Measurements from ENCODE around the gene LCNL1.

Gene LCNL1

DNA sequence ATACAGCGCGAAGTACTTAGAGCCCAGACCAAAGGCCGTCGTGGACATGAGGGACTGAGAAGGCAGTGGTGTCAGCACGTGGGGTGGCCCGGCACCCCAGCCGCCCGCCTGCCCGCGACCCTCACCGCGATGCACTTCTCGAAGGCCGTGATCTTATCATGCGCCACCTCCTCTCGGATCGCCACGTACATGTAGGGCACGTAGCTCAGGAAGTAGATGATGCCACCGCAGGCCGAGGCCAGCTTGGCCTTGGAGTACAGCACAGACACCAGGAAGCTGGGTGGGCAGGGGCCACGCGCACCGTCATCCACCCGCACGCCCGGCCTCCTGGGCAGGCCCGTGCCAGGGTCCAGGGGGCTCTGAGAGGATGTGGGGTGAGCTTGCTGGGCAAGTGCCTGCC lies 34.3 kb downstream of the LCNL1 start:
- Histone ChIP-seq H3K9ac (no peak overlapping the region), H3K9me3 (replicated peaks in 1 of 11) (no peaks in the 10 kb centered on the region), H3K4me2 (no peak overlapping the region), H4K20me1 (peaks cover 0 to 71% (median 7%) of the 10 kb centered on the region in 11 experiments; a peak in 10 of 22 replicates), H3K4me1 (peaks cover 0 to 14% (median 6%) of the 10 kb centered on the region in 10 experiments; a peak in 8 of 20 replicates), H3K27me3 (no peaks in the 10 kb centered on the region), H3K36me3 (peaks cover 42 to 89% (median 69%) of the 10 kb centered on the region in 11 experiments), H3K4me3 (no peak overlapping the region), H3K27ac (no peak overlapping the region)
- no peak for TF ChIP-seq Cebpa-rat (IDR thresholded peaks at IDR 0.05)

DNA sequence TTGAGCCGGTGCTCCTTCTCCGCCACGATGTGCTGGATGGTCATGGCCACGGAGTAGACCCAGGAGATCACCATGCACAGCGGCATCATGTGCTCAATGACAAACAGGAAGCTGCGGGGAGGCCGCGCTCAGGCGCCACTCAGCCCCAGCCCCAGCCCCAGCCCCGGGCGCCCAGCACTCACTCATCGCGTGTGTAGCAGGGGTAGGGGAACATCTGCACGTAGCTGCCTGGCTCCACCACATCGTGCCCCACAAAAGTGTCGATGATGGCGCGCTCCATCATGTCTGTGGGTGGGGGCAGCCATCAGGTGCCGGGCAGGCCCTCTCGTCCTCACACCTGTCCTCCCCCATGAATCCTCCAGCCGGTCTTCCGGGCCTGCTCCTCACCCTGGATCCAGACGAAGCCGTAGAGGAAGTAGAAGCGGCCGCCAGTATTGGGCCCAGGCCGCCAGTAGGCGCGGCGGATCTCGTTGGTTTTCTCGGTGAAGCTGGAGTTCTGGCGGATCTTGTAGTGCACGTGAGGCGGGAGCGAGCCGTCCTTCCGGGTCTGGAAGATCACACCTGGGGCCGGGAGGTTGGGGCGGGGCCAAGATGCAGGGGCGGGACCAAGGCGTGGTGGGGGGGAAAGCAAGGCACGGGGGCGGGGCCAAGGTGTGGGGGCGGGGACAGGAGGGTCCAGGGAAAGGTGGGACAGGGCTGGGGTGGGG lies 35.2 kb downstream of the LCNL1 start:
- H3K36me3 ChIP-seq = peaks cover 37 to 86% (median 64%) of the 10 kb centered on the region in 11 experiments
- peaks cover 0 to 18% (median 8%) of the 10 kb centered on the region in 10 experiments; a peak in 10 of 20 replicates for H3K4me1 ChIP-seq
- no peaks in the 10 kb centered on the region for H3K9me3 ChIP-seq (replicated peaks in 1 of 11)
- no peak for TF ChIP-seq Cebpa-rat (IDR thresholded peaks at IDR 0.05)
- peaks cover 0 to 73% (median 10%) of the 10 kb centered on the region in 11 experiments; a peak in 10 of 22 replicates for H4K20me1 ChIP-seq
- no peak overlapping the region for H3K9ac ChIP-seq
- no peak overlapping the region for H3K4me3 ChIP-seq
- no peaks in the 10 kb centered on the region for H3K27me3 ChIP-seq
- H3K4me2 ChIP-seq = no peak overlapping the region
- no peak overlapping the region for H3K27ac ChIP-seq

DNA sequence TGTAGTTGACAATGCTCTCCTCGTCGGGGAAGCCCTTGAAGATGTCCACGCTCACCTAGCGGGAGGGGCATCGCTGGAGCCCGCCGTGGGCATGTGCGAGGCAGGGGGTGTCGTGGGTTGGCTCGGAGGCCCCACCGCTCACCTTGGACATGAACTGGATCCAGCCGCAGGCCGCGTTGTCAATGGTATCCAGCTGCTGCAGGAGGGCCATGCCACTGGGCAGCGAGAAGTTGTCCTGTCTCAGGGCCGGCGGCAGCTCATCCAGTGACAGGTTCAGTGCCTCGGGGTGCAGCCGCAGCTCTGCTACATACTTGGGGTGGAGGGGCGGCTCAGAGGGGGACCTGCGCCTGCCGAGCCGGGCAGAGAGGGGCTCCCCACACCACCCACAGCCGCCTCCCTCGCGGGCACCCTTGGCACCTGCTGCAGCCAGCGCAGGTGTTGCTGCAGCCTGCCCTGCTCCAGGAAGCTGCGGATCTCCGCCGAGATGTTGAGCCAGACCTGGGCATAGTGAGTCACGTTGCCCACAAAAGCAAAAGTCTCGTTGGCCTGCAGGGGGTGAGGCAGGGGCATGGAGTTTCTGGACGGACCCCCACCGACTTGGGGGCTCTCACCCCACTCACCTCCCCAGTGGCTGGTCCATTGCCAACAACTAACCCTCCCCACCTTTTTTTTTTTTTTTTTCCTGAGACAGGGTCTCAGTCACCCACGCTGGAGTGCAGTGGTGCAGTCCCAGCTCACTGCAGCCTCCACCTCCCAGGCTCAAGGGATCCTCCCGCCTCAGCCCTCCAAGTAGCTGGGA lies 36.2 kb downstream of the LCNL1 start:
- Histone ChIP-seq H4K20me1 (peaks cover 0 to 78% (median 17%) of the 10 kb centered on the region in 11 experiments; a peak in 13 of 22 replicates), H3K4me1 (peaks cover 0 to 29% (median 12%) of the 10 kb centered on the region in 10 experiments; a peak in 13 of 20 replicates), H3K4me3 (no peak overlapping the region), H3K27ac (no peak overlapping the region), H3K9me3 (replicated peaks in 1 of 11) (no peaks in the 10 kb centered on the region), H3K4me2 (peak overlapping the region in 2 of 11 experiments; percentile 18 to 35; a peak in 2 of 22 replicates), H3K36me3 (peaks cover 37 to 85% (median 60%) of the 10 kb centered on the region in 11 experiments), H3K9ac (no peak overlapping the region), H3K27me3 (no peaks in the 10 kb centered on the region)
- TF ChIP-seq Cebpa-rat (IDR thresholded peaks at IDR 0.05) = no peak

DNA sequence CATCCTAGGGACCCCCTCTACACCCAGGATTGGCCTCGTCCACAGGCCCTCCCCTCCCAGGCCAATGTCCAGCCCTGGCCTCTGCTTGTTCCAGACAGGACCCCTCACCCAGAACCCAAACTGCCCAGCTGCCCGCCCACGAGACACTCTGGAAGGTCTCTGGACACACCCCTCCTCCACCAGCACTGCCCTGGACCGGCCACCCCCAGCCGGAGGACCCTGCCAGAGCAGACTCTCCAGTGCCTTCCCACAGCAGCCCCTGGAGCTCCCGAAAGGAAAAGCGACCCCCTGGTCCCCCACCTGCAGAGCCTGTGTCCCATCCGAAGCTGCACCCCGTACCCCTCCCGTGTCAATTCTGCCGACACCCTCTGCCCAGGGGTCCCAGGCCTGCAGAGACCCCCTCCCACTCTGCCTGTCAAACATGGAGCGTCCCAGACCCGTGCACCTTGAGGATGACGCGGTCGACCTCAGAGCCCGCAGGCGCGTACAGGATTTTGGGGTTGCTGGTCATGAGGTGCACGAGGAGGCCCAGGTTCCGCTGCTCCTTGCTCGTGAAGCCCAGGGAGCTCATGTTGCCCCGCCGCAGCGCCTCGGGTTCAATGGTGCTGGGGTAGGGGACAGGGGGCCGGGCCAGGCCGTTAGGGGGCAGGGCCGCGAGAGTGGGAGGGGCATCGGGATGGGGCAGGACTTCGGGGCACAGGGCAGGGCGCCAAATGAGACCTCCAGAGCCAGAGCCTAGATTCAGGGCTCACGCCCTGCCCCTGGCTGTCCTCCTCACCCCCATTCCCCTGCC lies 37.3 kb downstream of the LCNL1 start:
- H3K9me3 ChIP-seq (replicated peaks in 1 of 11) = no peaks in the 10 kb centered on the region
- peaks cover 3 to 40% (median 18%) of the 10 kb centered on the region in 10 experiments for H3K4me1 ChIP-seq
- H3K36me3 ChIP-seq = peaks cover 28 to 76% (median 50%) of the 10 kb centered on the region in 11 experiments
- no peak overlapping the region for H3K27ac ChIP-seq
- H3K4me3 ChIP-seq = no peak overlapping the region
- no peak for TF ChIP-seq Cebpa-rat (IDR thresholded peaks at IDR 0.05)
- no peaks in the 10 kb centered on the region for H3K27me3 ChIP-seq
- H4K20me1 ChIP-seq = peaks cover 0 to 78% (median 26%) of the 10 kb centered on the region in 11 experiments; a peak in 18 of 22 replicates
- no peak overlapping the region for H3K9ac ChIP-seq
- peak overlapping the region in 5 of 11 experiments; percentile 2 to 35 (median 12); a peak in 2 of 22 replicates for H3K4me2 ChIP-seq

DNA sequence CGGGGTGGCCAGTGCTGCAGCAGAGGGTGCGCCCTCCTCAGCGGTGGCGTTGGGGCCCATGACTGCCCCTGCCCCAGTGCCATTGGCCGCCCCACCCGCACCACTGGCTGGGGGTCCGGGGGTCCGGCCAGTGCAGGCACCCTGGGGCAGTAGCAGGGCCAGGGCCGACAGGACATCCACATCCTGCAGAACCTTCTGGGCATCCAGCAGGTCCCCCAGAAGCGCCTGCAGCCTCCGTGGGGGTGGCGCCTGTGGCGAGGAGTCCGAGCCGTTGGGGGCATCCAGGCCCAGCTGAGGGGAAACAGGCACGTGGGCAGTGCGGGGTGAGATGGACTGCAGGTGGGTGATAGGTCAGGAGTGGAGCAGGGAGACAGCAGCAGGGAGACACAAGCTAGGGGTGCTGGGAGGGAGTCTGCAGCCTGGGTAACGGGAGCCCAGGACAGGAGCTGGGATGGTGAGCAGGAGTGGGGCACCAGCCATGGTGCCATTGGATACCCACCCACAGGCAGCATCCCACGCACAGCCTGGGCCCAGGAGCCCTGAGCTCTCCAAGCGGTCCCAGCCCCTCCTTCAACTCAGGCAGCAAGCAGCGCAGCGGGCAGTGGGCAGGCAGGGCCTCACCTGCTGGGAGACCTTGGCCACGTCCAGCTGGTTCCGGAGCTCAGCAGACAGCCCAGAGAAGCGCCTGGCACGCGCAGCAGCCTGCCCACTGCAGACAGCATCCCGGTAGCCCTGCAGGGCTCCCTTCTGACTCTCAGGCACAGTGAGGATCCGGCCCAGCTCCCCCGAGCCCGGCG lies 38.2 kb downstream of the LCNL1 start:
- no peak overlapping the region for H3K4me2 ChIP-seq
- H3K36me3 ChIP-seq = peaks cover 21 to 69% (median 43%) of the 10 kb centered on the region in 11 experiments
- H4K20me1 ChIP-seq = peaks cover 0 to 81% (median 34%) of the 10 kb centered on the region in 11 experiments; a peak in 18 of 22 replicates
- no peak overlapping the region for H3K27ac ChIP-seq
- no peaks in the 10 kb centered on the region for H3K27me3 ChIP-seq
- TF ChIP-seq Cebpa-rat (IDR thresholded peaks at IDR 0.05) = no peak
- H3K4me1 ChIP-seq = peaks cover 11 to 49% (median 27%) of the 10 kb centered on the region in 10 experiments
- no peak overlapping the region for H3K4me3 ChIP-seq
- no peaks in the 10 kb centered on the region for H3K9me3 ChIP-seq (replicated peaks in 1 of 11)
- no peak overlapping the region for H3K9ac ChIP-seq

DNA sequence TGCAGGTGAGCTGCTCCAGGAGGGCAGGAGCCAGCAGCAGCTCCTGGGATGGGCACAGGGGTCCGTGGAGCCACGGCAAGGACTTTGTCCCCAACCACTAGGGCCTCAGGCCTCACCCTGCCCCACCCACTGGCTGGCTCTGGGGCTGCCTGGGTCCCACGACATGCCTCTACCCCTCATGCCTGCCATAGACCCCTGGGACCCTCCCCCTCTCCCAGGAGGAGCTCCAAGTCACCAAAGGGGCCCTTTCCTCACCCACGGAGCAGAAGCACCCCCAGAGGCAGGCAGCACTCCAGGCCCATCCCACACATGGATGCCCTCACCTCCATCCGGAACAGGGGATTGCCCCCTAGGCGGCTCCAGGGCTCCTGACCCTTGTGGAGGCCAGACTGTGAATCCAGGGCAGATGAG lies 38.8 kb downstream of the LCNL1 start:
- Histone ChIP-seq H3K27ac (no peak overlapping the region), H3K9me3 (replicated peaks in 1 of 11) (no peaks in the 10 kb centered on the region), H3K4me1 (peaks cover 17 to 55% (median 33%) of the 10 kb centered on the region in 10 experiments), H3K4me2 (no peak overlapping the region), H3K36me3 (peaks cover 15 to 63% (median 37%) of the 10 kb centered on the region in 11 experiments), H3K4me3 (no peak overlapping the region), H4K20me1 (peaks cover 3 to 85% (median 41%) of the 10 kb centered on the region in 11 experiments; a peak in 18 of 22 replicates), H3K9ac (no peak overlapping the region), H3K27me3 (no peaks in the 10 kb centered on the region)
- no peak for TF ChIP-seq Cebpa-rat (IDR thresholded peaks at IDR 0.05)

DNA sequence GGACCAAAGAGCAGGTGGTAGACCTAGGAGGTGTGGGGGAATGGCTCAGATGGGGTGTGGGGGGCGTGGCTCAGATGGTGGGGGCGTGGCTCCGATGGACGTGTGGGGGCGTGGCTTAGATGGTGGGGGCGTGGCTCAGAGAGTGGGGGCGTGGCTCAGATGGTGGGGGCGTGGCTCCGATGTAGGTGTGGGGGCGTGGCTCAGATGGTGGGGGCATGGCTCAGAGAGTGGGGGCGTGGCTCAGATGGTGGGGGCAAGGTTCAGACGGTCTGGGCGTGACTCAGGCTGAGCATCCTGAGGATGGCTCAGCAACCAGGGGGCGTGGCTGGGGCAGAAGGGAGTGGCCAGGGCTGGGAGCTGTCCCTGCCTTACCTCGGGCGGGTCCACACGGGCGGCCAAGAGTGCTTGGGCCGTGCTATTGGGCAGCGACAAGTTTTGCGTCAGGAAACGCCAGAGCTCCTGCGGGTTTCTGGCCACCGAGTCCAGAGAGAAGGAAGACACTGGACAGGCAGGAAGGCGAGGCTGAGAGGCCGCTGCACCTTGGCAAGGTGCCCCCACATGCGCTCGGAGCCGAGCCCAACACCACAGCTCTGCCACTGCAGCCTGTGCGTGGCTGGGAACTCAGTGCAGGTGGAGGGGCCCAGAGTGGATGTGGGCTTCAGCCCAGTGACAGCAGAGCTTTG lies 39.3 kb downstream of the LCNL1 start:
- Histone ChIP-seq H3K36me3 (peaks cover 10 to 57% (median 32%) of the 10 kb centered on the region in 11 experiments), H3K4me3 (no peak overlapping the region), H3K27me3 (no peaks in the 10 kb centered on the region), H3K27ac (no peak overlapping the region), H3K9ac (no peak overlapping the region), H3K4me1 (peaks cover 23 to 60% (median 38%) of the 10 kb centered on the region in 10 experiments), H3K9me3 (replicated peaks in 1 of 11) (no peaks in the 10 kb centered on the region), H4K20me1 (peaks cover 3 to 85% (median 46%) of the 10 kb centered on the region in 11 experiments; a peak in 18 of 22 replicates), H3K4me2 (no peak overlapping the region; a peak in 1 of 22 replicates)
- TF ChIP-seq Cebpa-rat (IDR thresholded peaks at IDR 0.05) = no peak
